Gastroesophageal sphincter (tissue), 4 donors: Measurements from ENCODE around the gene ADAMTS14. TPM values are rescaled to one million over a fixed set of nuclear protein-coding genes. Genes with fewer than 3 reads are reported as not detected.

Experiments used
- ATAC-seq: fragments of 150-250 bp; one replicate; pipeline ENCODE4 v1.9.1; 2016; ENCODE audit warnings: mild to moderate bottlenecking, moderate library complexity
- H3K27ac ChIP-seq, 4 donors: fragments of 200-600 bp; sonication (generic) in 3 of 4; 1 replicate in 3 of 4; 2 replicates in 1 of 4; pipeline ENCODE4 v1.5.1; 2016 to 2019
- H3K27me3 ChIP-seq: fragments of 200-600 bp; sonication (generic); one replicate; pipeline ENCODE4 v1.5.1; 2019
- H3K36me3 ChIP-seq, 2 donors: fragments of 200-600 bp; sonication (generic); one replicate each; pipeline ENCODE4 v1.5.1; 2019; ENCODE audit warnings: control low read depth in 1 of 2
- H3K4me1 ChIP-seq, 3 donors: fragments of 200-600 bp; sonication (generic); 1 replicate in 2 of 3; 2 replicates in 1 of 3; pipeline ENCODE4 v1.5.1; 2016 to 2019; ENCODE audit warnings: control low read depth in 2 of 3
- H3K4me3 ChIP-seq, 2 donors: fragments of 200-600 bp; sonication (generic); one replicate each; pipeline ENCODE4 v1.5.1; 2019; ENCODE audit warnings: mild to moderate bottlenecking in 1 of 2, moderate library complexity in 1 of 2
- H3K9me3 ChIP-seq, 3 donors: fragments of 200-600 bp; sonication (generic); one replicate each; pipeline ENCODE4 v1.5.1; 2017 to 2019; ENCODE audit warnings: control low read depth in 2 of 3
- EP300 ChIP-seq: sonication (generic); formaldehyde crosslinking; IDR thresholded peaks from one replicate; pipeline ENCODE4 v1.6.1; 2017; ENCODE audit warnings: antibody characterized with exemption, mild to moderate bottlenecking
- POLR2A ChIP-seq, 2 donors: fragments of 450-650 bp; IDR thresholded peaks; one replicate each; pipeline ENCODE4 v1.6.1; 2017; ENCODE audit warnings: antibody characterized with exemption in 2 of 2, mild to moderate bottlenecking in 2 of 2, moderate library complexity in 1 of 2
- POLR2AphosphoS5 ChIP-seq: sonication (generic); formaldehyde crosslinking; IDR thresholded peaks from one replicate; pipeline ENCODE4 v1.6.1; 2017; ENCODE audit warnings: antibody characterized with exemption
- WGBS, 2 donors: methylation state at CpG; one replicate each; pipeline ENCODE4 v1.1.5; 2018; ENCODE audit warnings: low coverage in 1 of 2; 5-methylcytosine and 5-hydroxymethylcytosine counted together
- total RNA-seq, 4 donors: library from RNA; depleted of rRNA; stranded (reverse); fragments of >200 nt; gene quantifications; one replicate each; pipeline ENCODE4 v1.1.0, GENCODE V29; 2016
- TF ChIP-seq, protein P1 (sequence below), 4 experiments: fragments of 200-600 bp in 2 of 4; fragments of 450-650 bp in 2 of 4; sonication (generic) in 1 of 4; IDR thresholded peaks; one replicate each; pipeline ENCODE4 v1.5.1; 2017 to 2019; ENCODE audit warnings: antibody characterized with exemption in 4 of 4, mild to moderate bottlenecking in 2 of 4, moderate library complexity in 2 of 4

Gene ADAMTS14
- total RNA-seq, 4 donors from 2014 or later, result 0.04 to 0.27 TPM; not detected in 2

GRCh38 chr10:70774810-70775678 lies 102.7 kb downstream of the ADAMTS14 start:
- H3K27ac ChIP-seq, result no peak overlapping the region
- no peaks in the 10 kb centered on the region for H3K9me3 ChIP-seq
- TF ChIP-seq, protein P1, sequence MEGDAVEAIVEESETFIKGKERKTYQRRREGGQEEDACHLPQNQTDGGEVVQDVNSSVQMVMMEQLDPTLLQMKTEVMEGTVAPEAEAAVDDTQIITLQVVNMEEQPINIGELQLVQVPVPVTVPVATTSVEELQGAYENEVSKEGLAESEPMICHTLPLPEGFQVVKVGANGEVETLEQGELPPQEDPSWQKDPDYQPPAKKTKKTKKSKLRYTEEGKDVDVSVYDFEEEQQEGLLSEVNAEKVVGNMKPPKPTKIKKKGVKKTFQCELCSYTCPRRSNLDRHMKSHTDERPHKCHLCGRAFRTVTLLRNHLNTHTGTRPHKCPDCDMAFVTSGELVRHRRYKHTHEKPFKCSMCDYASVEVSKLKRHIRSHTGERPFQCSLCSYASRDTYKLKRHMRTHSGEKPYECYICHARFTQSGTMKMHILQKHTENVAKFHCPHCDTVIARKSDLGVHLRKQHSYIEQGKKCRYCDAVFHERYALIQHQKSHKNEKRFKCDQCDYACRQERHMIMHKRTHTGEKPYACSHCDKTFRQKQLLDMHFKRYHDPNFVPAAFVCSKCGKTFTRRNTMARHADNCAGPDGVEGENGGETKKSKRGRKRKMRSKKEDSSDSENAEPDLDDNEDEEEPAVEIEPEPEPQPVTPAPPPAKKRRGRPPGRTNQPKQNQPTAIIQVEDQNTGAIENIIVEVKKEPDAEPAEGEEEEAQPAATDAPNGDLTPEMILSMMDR (IDR thresholded peaks at IDR 0.05), result no peak
- TF ChIP-seq POLR2A (IDR thresholded peaks at IDR 0.05) (no peak), POLR2AphosphoS5 (no peak), EP300 (no peak)
- no peaks in the 10 kb centered on the region for H3K27me3 ChIP-seq
- WGBS, 2 donors, result 87 to 91% methylated on average over 3 to 5 of the region's 14 CpGs
- H3K4me1 ChIP-seq, result no peaks in the 10 kb centered on the region
- H3K36me3 ChIP-seq, result no peaks in the 10 kb centered on the region
- no peak overlapping the region for H3K4me3 ChIP-seq
- ATAC-seq, result no peak

DNA sequence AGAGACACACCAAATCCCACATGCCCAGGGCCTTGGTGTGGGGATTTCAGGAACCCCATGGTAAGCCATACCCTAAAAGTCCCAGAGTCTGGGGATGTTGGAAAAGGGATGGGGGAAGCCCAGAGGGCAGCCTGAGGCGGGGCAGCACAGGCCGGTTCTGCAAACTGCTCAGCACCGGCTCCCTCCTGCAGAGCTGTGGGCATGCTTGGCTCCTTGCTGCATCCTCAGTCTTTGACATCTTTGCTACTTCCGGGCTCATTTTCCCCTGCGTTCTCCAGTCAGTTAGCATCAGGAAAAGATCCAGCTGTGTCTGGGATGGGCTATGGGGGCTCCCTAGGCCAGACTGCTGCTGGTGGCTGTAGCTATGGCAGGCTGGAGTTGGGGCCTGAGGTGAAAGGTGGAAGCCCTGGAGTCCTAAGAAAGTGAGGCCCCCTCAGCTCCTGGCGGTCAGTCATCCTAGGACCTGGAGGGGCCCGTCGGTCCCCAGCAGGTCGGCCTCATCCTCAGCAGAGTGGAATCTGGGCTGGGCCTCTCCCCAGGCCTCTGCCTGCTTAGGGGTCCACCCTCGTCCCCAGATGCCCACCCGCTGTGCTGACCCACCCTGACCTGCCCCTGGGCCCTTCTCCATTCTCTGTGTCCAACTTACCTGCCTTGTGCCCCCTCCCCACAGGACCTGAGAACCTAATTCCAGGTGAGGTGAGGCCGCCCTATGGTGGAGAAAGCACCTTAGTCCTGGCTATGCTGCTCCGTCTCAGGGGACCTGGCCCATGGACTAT lies 103.6 kb downstream of the ADAMTS14 start:
- Histone ChIP-seq H3K27ac (no peak overlapping the region), H3K4me3 (no peak overlapping the region), H3K4me1 (no peaks in the 10 kb centered on the region), H3K36me3 (no peaks in the 10 kb centered on the region), H3K9me3 (no peaks in the 10 kb centered on the region), H3K27me3 (no peaks in the 10 kb centered on the region)
- WGBS, 2 donors, result 73 to 100% methylated on average over 2 to 3 of the region's 13 CpGs
- ATAC-seq, result no peak
- TF ChIP-seq EP300, result no peak

DNA sequence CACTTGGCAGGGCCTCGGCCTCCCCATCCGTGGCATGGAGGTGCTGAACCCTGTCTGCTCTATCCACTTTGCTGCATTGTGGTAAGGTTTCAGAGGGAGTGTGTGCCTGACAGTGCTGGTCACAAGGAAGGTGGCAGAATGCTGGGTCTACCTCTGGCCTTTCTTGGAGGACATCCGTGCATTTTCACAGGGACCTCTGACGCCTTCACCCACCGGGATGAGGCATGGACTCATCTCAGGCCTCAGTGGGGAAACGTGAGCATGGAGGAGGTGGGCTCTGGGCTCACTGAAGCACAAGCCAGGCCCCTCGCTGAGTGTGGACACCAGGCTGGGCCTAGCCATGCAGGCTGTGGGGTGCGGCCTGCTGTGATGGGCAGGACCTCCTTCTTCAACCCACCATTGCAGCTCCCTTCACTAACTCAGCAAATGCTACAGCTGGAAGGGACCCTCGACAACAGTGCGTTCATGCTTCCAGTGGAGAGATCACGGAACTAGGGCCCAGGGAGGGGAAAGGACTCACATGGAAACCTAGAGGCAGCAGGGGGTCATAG lies 104.2 kb downstream of the ADAMTS14 start:
- Histone ChIP-seq H3K27me3 (no peaks in the 10 kb centered on the region), H3K4me3 (no peak overlapping the region), H3K4me1 (no peaks in the 10 kb centered on the region), H3K9me3 (no peaks in the 10 kb centered on the region), H3K27ac (no peak overlapping the region), H3K36me3 (no peaks in the 10 kb centered on the region)
- 93% methylated on average over 3 of the region's 11 CpGs; no CpG with 5 or more reads in 1 of the 2 donors for WGBS, 2 donors
- no peak for TF ChIP-seq POLR2AphosphoS5
- TF ChIP-seq, protein P1 (IDR thresholded peaks at IDR 0.05), result no peak
- TF ChIP-seq POLR2A (IDR thresholded peaks at IDR 0.05), result no peak
- TF ChIP-seq EP300, result no peak
- ATAC-seq, result no peak

GRCh38 chr10:70777063-70777875 lies 105.0 kb downstream of the ADAMTS14 start:
- Histone ChIP-seq H3K4me3 (no peak overlapping the region), H3K27ac (no peak overlapping the region), H3K27me3 (no peaks in the 10 kb centered on the region), H3K4me1 (no peaks in the 10 kb centered on the region), H3K9me3 (no peaks in the 10 kb centered on the region), H3K36me3 (no peaks in the 10 kb centered on the region)
- 94% methylated on average over 7 to 11 of the region's 18 CpGs for WGBS, 2 donors
- ATAC-seq, result no peak
- TF ChIP-seq, protein P1 (IDR thresholded peaks at IDR 0.05), result no peak
- TF ChIP-seq POLR2A (IDR thresholded peaks at IDR 0.05), result no peak
- no peak for TF ChIP-seq EP300
- TF ChIP-seq POLR2AphosphoS5, result no peak
